HL-60/S4 treated with phorbol 12-myristate 13-acetate at 8.2 ng/mL for 4 days and 3 days (cell line): ENCODE data around the gene WNT3.
"Not testable (repeated sequence)": the region's sequence is repeated elsewhere in the genome, so short reads cannot be mapped to it uniquely, and the experiment has no call there.

ENCODE experiments used
- in situ Hi-C: fragments of 300-500 bp; cut with MboI; formaldehyde crosslinking; loops from 2 replicates; pipeline ENCODE4 v1.15.0; 2022; ENCODE audit warnings: low sequenced_read_pairs

WNT3 gene

GRCh38 chr17:46818316-46818928 lies at the start of gene WNT3:
WNT3 (minus strand) TSS chr17:46818692; CDS start chr17:46818597, 95 bp downstream.
- in situ Hi-C loops: no loop called here

DNA sequence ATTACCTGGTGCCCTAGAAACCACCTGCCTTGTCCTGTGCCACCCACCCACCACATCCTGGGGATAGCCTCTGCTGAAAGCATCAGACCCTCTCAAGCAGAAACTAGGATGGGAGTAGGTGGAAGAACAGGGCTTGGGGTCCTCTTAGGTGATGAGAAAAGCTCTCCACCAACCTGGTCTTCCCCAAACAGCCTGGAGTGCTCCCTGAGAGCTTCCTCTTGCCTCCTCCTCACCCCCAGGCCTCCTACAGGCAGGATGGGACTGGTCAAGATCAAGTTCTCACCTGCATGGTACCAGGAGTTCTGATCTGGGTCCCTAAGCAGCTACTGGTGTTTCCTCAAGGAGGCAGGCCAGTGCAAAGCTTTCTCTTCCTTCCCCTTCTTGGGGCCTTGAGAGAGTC lies 48.3 kb upstream of the WNT3 start:
- in situ Hi-C loops: loop anchor here (10.0 kb wide), 1 partner anchor 62 kb away; no protein-coding TSS in a partner anchor

DNA sequence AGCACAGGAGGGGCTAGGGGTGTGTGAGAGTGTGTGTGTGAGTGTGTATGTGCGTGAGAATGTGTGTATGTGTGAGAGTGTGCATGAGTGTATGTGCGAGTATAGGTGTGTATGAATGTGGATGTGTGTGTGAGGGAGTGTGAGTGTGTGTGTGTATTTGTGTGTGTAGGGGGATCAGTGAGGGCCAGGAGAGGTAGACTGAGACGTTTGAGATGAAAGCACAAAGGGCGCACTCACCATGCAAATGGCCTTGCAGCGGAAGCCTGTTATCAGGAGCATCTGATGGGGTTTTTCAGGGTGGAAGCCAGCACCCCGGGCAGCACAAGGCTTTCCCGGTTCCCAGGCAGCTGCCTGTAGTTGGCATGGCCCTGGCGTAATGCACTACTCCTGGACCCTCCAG lies 47.8 kb upstream of the WNT3 start:
- in situ Hi-C loops: loop anchor here (10.0 kb wide), 1 partner anchor 62 kb away; no protein-coding TSS in a partner anchor

GRCh38 chr17:46865100-46865499 lies 46.6 kb upstream of the WNT3 start:
- in situ Hi-C loops: loop anchor here (10.0 kb wide), 1 partner anchor 60 kb away; no protein-coding TSS in a partner anchor

DNA sequence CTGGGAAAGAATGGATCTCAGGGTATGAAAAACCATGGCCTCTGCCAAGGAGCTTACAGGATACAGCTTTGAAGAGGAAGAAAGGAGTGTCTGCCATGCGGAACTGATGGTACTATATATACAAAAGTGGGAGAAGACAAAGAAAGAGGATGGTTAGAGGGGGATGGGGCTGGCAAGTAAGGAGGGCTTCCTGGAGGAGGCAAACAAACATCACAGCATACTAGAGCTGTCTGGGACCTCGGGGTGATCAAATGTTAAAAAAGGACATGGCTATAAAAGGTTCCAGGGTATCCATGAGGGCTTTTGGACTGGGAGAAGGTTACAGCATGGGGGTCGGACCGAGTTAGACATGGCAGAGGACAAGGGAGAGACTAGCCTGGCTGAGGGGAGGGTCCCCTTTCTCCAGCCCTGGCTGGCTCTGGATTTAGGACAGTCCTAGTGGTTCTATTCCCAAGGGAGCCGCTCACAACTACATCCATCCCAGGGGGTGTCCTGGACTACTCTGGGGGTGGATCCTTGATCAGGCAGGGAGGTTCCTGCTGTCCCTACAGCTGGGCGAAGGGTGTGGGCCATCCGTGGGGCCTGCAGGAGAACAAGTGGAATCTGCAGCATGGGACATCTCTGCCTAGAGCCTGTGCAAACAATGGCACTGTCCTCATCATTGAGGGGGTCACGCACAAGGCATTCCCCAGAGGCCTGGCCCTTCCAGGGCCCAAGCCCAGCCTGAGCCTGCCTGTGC lies 45.1 kb upstream of the WNT3 start:
- in situ Hi-C loops: loop anchor here (10.0 kb wide), 1 partner anchor 59 kb away; no protein-coding TSS in a partner anchor

GRCh38 chr17:46862949-46863348 lies 44.5 kb upstream of the WNT3 start:
- in situ Hi-C loops: loop anchor here (10.0 kb wide), 1 partner anchor 58 kb away; no protein-coding TSS in a partner anchor

- in situ Hi-C loops: loop anchor here (10.0 kb wide), 1 partner anchor 55 kb away; no protein-coding TSS in a partner anchor
Measured at GRCh38 chr17:46859996-46860395, 41.5 kb upstream of the WNT3 start.

DNA sequence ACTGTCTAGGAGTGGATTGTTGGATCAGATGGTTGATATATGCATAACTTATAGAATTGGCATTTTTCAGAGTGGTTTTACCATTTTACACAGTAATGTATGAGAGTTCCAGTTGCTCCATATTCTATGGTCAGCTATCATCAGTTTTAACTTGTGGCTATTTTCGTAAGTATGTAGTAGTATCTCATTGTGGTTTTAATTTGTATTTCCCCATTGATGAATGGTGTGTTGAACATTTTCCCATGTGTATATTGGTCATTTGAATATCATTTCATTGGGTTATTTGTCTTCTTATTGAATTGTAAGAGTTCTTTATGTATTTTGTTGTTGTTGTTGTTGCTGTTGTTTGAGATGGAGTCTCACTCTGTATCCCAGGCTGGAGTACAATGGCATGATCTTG lies 39.1 kb upstream of the WNT3 start:
- in situ Hi-C loops: no loop called here

DNA sequence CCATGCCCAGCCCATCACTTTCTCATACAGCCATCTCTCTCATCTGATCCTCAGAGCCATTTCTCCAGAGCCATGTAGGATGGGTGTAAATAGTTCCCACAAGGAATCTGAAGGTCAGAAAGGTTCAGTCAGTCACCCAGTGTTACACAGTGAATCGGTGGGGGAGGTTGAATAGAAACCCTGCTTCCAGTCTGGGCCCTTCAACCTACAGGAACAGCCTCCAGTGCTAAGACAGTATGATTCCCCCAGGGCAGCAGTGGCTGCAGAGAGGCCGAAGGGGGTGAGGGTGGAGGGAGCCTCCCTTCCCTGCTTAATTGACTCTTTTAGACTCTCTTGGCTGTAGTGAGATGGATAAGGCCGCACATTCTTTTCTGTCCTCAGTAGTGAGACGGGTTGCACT lies 36.5 kb upstream of the WNT3 start:
- in situ Hi-C loops: no loop called here

GRCh38 chr17:46854515-46854914 lies 36.0 kb upstream of the WNT3 start:
- in situ Hi-C loops: no loop called here

DNA sequence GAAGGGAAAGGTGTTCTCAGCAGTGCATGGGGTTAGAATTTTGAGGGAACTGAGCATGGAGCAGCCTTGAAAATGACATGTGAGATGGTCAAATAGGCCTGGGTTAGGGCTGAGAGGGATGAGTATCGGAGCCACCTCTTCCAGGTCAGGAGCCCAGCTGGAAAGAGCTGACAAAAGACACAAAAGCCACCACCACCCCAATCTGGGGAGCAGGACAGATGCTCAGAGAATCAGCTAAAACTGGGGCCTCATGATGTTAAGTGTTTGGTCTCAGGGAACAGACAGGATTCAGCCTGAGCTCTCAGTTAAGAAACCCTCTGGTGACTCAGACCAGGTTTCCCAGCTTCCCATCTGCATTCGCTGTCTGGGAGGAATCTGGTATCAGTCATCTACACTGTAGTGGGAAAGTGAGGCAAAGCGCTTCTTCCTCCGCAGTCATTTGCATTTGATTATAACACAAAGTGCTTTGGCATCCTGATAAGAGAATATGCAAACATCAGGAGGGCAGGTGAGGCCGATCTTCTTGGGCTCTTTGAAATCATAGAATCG lies 35.5 kb upstream of the WNT3 start:
- in situ Hi-C loops: no loop called here

- in situ Hi-C loops: no loop called here
Measured at GRCh38 chr17:46851029-46851741, 32.7 kb upstream of the WNT3 start, which contains the start of gene WNT9B. WNT9B (plus strand) TSS chr17:46851583; CDS start chr17:46851639, 56 bp downstream.

DNA sequence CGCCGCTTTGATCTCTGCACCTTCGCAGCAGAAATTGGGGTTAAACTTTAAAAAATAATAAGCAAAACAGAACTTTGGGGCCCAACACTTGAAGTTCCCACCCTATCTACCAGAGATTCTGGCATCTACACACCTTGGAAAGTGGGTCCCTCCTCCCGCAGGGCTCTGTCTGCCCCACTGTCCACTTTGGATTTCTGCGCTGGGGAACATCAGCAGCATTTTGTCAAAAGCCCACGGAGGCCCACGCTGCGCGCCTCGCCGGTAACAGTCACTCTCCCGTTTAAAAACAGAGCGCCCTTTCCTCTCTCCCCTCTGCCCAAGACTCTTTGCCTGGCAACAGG lies 32.2 kb upstream of the WNT3 start:
- in situ Hi-C loops: no loop called here

- in situ Hi-C loops: no loop called here
Measured at GRCh38 chr17:46848534-46848933, 30.0 kb upstream of the WNT3 start.

DNA sequence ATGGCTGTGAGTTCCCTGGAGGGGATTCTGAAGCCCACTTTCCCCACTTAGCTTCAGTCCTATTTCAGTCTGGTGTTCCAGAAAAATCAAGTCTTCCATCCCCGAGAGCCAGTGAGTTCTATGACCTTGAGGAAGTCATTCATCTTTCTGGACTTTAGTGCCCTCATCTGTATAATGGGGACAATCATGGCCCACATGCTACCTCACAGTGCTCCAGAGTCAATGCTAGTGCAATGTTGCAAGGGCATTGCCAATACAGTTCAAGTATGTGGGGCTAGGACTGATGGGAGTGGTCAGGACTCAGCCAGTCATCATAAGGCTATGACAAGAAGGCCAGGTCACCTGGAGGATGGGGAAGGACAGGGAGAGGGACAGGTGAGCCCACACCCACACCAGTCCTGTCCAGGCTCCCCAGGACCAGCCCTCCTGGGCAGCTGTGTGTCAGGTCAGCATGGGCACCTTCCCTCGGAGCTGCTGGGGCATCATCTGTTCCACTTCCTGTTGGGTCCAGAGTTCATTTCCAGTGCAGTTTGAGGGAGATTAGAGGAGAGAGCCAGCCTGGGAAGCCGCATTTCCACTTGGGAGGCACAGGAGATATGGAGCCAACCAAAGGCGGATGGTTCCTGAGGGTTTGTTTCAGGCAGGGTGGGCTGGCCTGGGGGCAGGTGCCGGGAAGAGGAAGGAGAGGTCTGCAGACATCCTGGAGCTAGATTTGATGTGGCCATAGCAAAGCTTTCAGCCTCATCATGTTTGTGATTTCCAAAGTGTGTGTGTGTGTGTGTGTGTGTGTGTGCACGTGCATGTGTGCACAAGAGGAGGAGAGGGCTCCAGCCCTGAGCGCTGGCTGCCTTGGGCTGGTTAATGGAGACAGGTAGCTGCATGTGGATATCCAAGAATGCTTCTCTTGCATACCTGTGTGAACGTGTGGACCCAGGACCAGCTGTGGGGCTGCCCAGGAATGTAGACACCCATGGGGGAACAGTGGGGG lies 29.0 kb upstream of the WNT3 start:
- in situ Hi-C loops: no loop called here

DNA sequence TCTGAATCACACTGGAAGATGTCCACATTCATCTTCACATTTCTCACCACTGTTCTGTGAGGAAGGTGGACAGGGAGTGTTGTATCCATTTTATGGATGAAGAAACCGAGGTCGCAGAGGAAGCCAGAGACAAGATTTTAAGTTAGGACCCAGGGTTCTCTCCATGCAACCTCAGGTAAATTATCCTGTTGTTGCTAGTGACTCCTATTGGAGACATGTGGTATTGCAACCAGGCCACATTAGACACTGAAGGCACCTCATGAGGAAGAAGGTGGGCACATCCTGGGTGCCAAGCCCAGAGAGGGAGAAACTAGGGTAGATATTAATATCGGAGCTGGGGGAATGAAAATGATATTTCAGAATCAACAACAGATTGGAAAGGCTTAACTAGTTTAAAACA lies 24.3 kb upstream of the WNT3 start:
- in situ Hi-C loops: no loop called here

GRCh38 chr17:46841561-46842379 lies 23.3 kb upstream of the WNT3 start:
- in situ Hi-C loops: no loop called here

- in situ Hi-C loops: not testable (repeated sequence)
Measured at GRCh38 chr17:46840596-46840995, 22.1 kb upstream of the WNT3 start.

- in situ Hi-C loops: no loop called here
Measured at GRCh38 chr17:46839211-46839610, 20.7 kb upstream of the WNT3 start.
